GM19193 (cell line): Measurements from ENCODE around the gene CCND1.

ENCODE experiments used
- POLR2A ChIP-seq: IDR thresholded peaks from 4 replicates; pipeline ENCODE4 v1.6.1; 2011; ENCODE audit not compliant: insufficient read depth, insufficient read length; ENCODE audit errors: extremely low read depth

Gene CCND1

DNA sequence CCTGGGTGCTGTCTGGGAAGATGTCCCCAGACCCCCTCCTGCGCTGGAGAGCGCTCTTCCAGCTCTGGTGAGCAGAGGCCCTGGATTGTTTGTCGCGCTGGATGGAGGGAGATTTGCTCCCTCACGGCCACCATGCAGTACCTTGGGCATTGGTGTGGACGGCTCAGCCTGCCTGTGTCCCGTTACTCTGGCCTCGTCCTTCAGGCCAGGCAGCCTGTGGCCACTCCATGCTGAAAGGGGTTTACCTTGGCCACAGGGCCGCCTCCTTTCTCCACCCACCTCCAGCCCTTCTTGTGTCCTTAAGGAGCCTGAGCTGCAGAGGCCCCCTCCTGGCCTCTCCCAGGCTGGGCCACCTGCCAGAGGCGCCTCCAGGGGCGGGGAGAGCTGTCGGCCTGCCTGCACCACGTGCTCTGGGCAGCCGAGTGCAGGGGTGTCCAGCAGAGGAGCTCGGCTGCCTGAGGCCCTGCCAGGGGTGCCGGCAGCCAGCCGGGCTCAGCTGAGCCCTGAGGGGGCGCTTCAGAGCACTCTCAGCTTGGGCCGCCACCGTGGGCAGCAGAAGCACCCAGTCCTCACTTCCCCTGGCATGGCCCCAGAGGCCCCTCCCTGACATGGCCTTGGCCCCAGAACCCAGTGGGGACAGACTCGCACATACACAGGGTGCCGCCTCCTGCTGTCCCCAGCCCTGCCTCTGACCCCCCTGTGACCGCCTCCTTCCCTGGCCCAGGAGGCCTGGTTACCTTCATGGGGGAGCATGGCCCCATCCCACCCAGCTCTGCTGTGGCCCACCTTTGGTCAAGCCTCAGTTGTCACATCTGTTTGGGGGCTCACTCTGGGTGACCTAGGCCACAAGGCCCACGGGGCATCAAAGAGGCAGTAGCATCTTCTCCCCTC lies 3.4 kb downstream of the CCND1 start:
- TF ChIP-seq POLR2A, result no peak

DNA sequence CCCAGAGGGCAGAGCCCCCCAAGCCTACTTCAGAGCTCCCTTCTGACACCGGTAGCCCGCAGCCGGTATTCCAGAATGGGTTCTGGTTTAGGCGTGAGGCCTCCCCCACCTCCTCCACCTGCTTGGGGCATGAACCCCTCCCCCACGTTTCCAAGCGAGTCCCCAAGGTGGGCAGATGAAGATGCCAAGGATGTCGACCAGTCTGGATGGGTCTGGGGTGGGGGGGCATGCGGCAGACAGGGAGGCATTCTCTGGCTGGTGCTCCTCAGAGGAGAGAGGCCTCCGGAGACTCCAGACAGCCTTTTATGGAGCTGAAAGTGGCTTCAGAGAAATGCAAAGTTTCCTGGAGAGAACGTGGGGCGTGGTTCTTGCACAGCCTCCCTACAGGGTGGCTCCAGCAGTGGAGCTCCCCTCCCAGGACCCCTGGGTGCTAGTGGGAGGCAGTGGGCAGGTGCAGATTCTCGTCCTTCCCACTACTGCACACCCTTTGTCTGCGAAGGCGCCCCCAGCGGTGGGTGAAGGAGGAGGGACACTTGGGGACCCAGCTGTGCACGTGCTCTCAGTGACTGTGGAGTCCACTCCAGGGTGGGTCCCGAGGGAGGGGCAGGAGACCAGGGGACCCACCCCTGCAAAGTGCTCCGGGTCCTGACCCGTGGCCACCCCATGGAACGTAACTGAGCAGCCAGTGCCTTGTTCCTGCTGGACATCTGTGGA lies 4.2 kb downstream of the CCND1 start:
- TF ChIP-seq POLR2A, result no peak

DNA sequence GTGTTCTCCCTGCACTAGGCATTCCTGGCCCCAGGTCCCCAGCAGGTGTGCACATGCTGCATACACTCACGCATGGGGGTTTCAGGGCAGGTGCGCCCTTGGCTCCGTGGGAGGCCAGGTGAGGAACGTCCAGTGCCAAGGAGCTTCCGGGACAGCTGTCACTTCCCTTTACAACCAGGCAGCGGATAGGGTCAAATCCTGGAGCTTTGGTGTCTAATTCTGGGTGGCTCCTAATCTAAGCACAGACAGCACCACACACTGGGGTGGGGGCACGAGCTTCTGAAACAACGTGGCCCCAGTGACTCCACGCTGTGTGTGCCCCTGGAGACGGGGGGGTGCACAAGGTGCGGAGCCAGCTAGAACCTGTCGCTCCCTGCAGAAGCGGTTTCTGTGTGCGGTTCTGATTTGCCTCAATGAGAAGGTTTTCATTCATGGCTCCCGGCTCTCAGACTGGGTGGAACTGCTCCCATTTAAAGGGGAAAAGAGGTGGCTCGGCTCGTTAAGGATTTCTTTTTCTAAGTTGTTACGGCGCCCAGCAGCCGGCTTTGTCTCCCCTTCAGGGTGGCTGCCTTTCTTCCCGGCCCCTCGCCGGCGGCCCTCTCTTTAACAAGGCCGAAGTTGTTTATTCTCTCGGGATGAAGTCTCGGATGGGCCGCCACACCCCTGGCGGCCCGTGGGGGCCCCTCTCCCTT lies 5.0 kb downstream of the CCND1 start:
- no peak for TF ChIP-seq POLR2A

DNA sequence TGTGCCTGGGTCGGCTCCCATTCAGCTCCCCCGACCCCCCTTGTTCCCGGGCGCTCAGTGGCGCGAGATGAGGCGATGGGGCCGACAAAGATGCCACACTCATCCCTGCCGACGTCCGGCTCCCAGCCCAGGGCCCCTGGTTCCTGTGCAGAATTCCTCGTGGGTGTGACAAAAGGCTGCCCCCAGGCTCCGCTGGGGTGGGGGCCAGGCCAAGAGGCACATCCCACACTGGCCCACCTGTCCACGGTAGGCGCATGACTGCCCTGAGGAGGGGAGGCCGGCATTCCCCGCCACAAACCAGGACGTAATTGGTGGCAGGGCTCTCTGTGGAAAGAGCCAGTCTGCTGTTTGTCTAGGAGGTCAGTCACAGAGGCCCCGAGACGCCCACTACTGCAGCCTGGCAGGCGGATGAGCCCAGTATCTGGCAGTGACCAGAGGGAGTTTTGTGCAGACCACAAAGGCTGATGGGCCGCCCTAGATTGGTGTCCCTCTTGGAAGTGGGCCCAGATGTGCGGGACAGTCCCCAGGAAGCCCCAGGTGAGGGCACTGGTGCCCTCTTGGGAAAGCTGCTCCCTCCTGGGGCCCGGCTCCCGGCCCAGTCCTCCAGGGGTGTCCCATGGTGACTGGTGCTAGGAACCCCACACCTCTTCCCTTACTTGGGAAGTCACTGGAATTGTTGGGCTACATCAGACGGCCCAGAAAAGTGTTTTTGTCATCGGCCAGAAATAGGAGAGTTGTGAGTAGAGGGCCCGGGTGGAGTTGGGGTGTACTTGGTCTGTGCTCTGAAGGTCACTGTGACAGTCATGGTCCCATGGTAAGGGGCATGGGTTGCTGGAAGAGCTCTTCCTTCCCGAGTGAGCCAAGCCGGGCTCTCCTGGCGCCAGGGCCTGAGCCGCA lies 5.8 kb downstream of the CCND1 start:
- no peak for TF ChIP-seq POLR2A

DNA sequence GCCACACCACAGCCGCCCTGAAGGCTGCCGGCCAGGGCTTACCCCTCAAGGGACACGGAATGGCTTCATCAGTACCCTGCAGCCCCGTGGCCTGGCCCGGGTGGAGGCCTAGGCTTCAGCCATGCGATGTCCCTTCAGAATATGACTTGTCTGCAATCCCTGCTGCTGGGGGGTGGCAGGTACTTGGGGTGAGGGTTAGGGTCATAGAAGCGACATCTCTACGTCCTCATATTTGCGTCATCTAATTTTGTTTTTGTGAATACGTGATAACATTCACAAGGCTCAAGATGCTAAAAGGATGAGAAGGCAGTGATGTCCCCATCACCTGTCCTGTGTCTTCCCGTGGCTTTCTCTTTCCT lies 6.4 kb downstream of the CCND1 start:
- TF ChIP-seq POLR2A, result no peak

DNA sequence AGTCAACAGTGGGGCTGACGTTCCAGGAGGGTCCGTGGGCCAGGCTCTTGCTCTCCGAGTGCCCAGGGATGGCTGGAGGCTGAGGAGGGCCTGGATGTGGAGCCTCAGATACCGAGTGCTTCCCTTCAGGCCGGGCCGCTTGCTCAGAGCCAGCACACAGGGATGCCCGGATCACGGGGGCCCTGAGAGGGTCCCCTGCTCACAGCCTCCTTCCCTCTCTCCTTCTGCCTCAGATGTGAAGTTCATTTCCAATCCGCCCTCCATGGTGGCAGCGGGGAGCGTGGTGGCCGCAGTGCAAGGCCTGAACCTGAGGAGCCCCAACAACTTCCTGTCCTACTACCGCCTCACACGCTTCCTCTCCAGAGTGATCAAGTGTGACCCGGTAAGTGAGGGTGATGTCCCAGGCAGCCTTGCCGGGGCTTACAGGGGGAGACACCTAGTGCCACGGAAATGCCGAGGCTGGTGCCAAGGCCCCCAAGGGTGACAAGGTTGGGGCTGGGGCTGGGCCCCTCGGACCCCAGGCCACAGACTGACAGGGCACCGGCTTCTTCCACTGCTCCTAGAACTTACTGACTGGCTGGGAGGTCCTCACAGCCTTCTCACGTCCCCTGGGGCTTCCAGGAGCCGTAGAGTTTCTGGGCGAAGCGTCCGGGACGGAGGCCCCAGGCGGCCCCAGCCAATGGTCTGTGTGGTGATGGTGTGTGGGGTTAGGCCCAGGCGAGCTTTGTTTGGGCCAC lies 7.0 kb downstream of the CCND1 start:
- no peak for TF ChIP-seq POLR2A

DNA sequence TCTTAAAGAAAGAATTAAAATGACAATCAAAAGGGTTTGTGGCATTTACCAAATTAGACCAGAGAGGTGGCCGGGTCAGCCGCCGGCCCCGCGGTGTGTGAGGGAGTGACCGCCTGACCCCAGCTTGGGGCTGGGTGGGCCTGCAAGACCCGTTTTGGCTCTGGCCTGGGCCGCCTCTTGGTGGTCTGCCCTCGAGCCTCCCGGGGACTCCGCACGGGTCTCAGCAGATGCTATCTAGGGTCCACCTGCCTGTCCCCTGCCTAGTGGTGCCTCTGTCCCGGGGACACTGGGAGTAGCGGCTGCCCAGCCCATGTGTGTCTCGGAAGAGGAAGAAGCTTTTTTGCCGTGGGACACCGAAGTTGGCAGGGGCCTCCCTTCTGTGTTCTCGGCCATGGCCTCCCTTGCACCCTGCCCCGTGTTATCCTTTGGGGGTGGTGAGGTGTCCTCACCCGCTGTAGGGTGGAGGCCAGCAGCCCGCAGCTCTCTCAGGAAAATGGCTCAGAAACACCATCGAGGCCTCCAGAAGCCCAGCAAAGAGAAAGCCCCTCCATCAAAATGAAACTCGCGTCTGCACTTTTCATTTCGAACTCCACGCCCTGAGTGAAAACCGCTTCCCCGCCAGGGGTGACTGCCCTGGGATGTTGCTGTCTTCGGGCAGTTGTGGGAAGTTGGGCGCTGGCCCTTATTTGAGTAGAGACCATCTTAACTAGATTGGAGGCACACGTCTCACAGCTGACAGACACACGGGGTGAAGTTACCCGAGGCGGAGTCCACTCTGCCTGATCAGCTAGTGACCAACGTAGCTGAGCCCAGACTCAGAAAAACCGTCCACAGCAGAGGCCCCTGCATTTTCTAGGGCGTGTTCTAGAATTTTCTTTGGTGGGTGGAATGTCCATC lies 8.0 kb downstream of the CCND1 start:
- TF ChIP-seq POLR2A, result no peak

- no peak for TF ChIP-seq POLR2A
These were observed 8.6 kb downstream of the CCND1 start for GRCh38 chr11:69649576-69649900.

DNA sequence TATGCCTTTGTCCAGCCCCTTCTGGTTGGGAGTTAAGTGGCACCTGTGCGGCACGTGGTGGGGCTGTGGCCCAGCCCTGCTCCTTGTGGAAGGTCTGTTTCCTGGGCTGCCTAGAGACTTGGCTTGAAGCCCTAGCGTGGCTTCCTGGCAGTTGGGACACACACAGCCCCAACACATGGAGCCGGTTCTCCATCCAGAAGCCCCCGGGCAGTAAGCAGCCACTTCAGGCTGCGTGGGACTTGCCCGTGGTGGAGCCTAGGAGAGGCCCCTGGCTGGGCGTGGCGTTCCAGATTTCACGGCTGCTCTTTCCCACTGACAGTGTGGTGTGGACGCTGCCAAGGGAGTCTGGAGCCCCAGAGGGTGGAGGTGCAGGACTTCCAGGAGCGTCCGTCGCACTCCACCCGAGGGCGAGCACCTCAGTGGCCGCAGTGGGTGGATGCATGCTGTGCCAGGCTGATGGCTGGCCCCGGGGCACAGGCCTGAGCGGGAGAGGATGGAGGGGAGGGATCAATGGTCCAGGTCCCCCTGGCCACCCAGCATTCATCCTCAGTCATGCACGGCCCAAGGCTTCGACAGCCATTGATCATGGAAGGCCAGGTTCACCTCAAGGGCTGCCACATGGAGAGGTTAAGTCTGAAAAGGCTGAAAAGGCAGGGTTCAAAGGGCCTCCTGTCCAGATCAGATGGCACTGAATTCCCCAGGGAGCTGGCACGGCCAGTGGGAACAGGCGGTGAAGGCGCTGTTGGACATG lies 9.3 kb downstream of the CCND1 start:
- TF ChIP-seq POLR2A, result no peak

GRCh38 chr11:69650832-69651344 lies 9.9 kb downstream of the CCND1 start:
- no peak for TF ChIP-seq POLR2A

- no peak for TF ChIP-seq POLR2A
These were observed 11.1 kb downstream of the CCND1 start for GRCh38 chr11:69651834-69652620.

DNA sequence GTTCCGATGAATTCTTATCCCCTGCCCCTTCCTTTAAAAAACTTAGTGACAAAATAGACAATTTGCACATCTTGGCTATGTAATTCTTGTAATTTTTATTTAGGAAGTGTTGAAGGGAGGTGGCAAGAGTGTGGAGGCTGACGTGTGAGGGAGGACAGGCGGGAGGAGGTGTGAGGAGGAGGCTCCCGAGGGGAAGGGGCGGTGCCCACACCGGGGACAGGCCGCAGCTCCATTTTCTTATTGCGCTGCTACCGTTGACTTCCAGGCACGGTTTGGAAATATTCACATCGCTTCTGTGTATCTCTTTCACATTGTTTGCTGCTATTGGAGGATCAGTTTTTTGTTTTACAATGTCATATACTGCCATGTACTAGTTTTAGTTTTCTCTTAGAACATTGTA lies 12.0 kb downstream of the CCND1 start:
- no peak for TF ChIP-seq POLR2A

DNA sequence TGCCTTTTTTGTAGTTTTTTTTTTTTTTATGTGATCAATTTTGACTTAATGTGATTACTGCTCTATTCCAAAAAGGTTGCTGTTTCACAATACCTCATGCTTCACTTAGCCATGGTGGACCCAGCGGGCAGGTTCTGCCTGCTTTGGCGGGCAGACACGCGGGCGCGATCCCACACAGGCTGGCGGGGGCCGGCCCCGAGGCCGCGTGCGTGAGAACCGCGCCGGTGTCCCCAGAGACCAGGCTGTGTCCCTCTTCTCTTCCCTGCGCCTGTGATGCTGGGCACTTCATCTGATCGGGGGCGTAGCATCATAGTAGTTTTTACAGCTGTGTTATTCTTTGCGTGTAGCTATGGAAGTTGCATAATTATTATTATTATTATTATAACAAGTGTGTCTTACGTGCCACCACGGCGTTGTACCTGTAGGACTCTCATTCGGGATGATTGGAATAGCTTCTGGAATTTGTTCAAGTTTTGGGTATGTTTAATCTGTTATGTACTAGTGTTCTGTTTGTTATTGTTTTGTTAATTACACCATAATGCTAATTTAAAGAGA lies 12.5 kb downstream of the CCND1 start:
- TF ChIP-seq POLR2A, result no peak
